ENCODE results near the gene BCL10. TPM values are rescaled to one million over a fixed set of nuclear protein-coding genes. Genes with fewer than 3 reads are reported as not detected.
A peak's percentile ranks its signal among the peaks of the same experiment; 100 is the strongest.

BCL10 gene
- total RNA-seq, 1 donor from 2014 or later = 24.9 TPM

DNA sequence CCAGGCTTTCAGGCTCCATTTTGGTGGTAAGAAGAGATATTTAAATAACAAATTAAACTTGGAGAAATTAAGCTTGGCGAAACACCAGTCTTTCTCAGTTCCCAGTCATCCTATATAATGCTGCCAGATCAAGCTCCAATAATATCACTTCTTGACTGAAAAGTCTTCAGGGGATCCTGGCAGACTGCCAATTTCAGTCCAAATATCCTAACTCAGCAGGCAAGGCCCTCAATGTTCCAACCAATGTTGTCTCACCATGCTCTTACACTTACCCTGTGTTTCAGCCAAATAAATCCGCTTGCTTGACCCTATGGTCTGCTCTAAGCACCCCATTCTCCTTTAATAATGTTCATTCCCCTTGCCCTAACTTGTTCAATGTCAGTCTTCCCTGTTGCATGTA is 39.9 kb upstream of the BCL10 start:
- no peak for DNase-seq (ENCODE audit: low spot score)
- Mint-ChIP-seq H3K36me3 (ENCODE audit: low read depth) (peaks cover 34% of the 10 kb centered on the region), H3K27ac (ENCODE audit: unreplicated experiment) (peak overlapping the region; percentile 47), H3K9me3 (ENCODE audit: low read depth) (no peaks in the 10 kb centered on the region), H3K4me1 (ENCODE audit: low read depth) (peaks cover 96% of the 10 kb centered on the region), H3K27me3 (ENCODE audit: low read depth) (no peaks in the 10 kb centered on the region), H3K4me3 (ENCODE audit: unreplicated experiment) (no peak overlapping the region)
- TF ChIP-seq, protein P1, sequence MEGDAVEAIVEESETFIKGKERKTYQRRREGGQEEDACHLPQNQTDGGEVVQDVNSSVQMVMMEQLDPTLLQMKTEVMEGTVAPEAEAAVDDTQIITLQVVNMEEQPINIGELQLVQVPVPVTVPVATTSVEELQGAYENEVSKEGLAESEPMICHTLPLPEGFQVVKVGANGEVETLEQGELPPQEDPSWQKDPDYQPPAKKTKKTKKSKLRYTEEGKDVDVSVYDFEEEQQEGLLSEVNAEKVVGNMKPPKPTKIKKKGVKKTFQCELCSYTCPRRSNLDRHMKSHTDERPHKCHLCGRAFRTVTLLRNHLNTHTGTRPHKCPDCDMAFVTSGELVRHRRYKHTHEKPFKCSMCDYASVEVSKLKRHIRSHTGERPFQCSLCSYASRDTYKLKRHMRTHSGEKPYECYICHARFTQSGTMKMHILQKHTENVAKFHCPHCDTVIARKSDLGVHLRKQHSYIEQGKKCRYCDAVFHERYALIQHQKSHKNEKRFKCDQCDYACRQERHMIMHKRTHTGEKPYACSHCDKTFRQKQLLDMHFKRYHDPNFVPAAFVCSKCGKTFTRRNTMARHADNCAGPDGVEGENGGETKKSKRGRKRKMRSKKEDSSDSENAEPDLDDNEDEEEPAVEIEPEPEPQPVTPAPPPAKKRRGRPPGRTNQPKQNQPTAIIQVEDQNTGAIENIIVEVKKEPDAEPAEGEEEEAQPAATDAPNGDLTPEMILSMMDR (IDR thresholded peaks at IDR 0.05) = no peak

DNA sequence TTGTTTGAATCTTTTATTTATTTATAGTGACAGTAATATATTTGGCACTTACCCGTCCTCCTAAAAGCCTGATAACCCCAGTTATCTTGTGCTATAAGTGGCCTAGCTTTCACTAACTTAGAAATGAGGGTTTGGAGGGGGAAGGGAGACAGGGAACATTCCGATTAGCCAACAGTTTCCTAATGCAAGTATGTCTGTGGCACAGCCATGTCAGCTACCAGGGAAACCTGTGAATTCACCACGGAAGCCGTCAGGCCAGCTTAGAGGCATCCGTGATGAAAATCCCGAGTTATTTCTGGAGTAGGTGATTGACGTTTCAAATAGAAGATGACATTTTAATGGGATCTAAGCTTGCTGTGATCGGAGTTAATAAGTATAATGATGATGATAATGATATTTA is 39.4 kb upstream of the BCL10 start:
- peaks cover 91% of the 10 kb centered on the region for H3K4me1 Mint-ChIP-seq (ENCODE audit: low read depth)
- H3K27ac Mint-ChIP-seq (ENCODE audit: unreplicated experiment) = peak overlapping the region; percentile 47
- no peaks in the 10 kb centered on the region for H3K27me3 Mint-ChIP-seq (ENCODE audit: low read depth)
- DNase-seq (ENCODE audit: low spot score) = no peak
- no peaks in the 10 kb centered on the region for H3K9me3 Mint-ChIP-seq (ENCODE audit: low read depth)
- H3K36me3 Mint-ChIP-seq (ENCODE audit: low read depth) = peaks cover 32% of the 10 kb centered on the region
- no peak overlapping the region for H3K4me3 Mint-ChIP-seq (ENCODE audit: unreplicated experiment)
- TF ChIP-seq, protein P1 (IDR thresholded peaks at IDR 0.05) = no peak

DNA sequence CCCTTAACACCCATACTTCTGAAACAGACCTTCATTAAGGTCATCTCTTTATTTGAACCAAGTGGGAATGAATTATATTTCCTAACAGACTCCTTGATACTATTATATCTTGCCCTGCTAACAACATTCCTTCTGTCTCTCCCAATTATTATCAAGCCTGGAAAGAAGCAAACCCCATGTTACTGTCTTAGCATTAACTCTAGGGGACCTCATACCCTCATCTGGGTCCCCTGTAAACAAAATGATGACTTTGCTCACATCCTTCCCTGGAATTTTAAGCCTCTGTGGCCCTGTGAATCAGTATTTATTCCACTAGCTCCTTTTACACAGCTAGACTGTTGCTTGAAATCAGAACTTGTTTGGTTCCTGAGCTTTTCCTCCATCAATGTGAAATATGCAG is 38.3 kb upstream of the BCL10 start:
- peak overlapping the region; percentile 82 for H3K27ac Mint-ChIP-seq (ENCODE audit: unreplicated experiment)
- H3K36me3 Mint-ChIP-seq (ENCODE audit: low read depth) = peaks cover 22% of the 10 kb centered on the region
- no peak overlapping the region for H3K4me3 Mint-ChIP-seq (ENCODE audit: unreplicated experiment)
- H3K9me3 Mint-ChIP-seq (ENCODE audit: low read depth) = no peaks in the 10 kb centered on the region
- no peak for DNase-seq (ENCODE audit: low spot score)
- no peaks in the 10 kb centered on the region for H3K27me3 Mint-ChIP-seq (ENCODE audit: low read depth)
- TF ChIP-seq, protein P1 (IDR thresholded peaks at IDR 0.05) = peak; percentile 47
- peaks cover 83% of the 10 kb centered on the region for H3K4me1 Mint-ChIP-seq (ENCODE audit: low read depth)

DNA sequence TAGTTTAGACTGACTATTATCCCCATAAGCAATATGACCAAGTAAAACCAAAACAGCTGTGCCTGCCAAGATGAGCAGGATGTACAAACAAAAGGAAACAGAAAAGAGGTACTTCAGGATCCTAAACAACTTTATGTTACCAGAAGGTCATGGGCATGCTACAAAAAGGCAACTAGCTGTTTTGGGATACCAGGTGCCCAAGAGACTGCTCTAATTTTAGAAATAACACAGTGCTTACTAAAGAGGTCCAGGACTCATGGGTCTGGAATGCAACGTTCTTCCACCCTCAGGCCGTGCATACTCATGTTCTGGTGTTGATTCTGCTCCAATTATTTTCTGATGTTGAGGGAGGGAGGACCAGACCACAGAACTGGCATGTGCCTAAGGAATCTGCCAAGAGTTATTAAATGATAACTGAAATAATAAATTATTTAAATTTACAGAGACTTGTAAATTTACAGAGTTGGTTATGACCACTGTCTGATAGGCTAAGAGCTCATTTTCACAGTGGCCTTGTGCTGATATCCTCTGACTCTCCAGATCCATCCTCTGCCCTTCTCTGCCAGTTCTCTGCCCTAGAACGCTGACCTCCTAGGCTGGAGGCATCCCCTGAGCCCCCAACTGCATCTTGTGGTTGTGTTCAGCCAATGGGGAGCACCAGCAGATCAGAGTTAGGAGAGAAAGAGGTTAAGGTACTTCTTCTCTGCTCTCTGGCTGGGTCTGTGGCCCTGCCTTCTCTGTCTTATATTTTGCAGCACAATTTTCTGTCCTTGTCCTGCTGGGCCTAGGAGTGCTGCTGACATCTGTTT is 37.7 kb upstream of the BCL10 start:
- H3K4me3 Mint-ChIP-seq (ENCODE audit: unreplicated experiment) = no peak overlapping the region
- TF ChIP-seq, protein P1 (IDR thresholded peaks at IDR 0.05) = no peak
- no peak for DNase-seq (ENCODE audit: low spot score)
- H3K9me3 Mint-ChIP-seq (ENCODE audit: low read depth) = no peaks in the 10 kb centered on the region
- H3K36me3 Mint-ChIP-seq (ENCODE audit: low read depth) = peaks cover 18% of the 10 kb centered on the region
- H3K4me1 Mint-ChIP-seq (ENCODE audit: low read depth) = peaks cover 80% of the 10 kb centered on the region
- peak overlapping the region; percentile 82 for H3K27ac Mint-ChIP-seq (ENCODE audit: unreplicated experiment)
- no peaks in the 10 kb centered on the region for H3K27me3 Mint-ChIP-seq (ENCODE audit: low read depth)

DNA sequence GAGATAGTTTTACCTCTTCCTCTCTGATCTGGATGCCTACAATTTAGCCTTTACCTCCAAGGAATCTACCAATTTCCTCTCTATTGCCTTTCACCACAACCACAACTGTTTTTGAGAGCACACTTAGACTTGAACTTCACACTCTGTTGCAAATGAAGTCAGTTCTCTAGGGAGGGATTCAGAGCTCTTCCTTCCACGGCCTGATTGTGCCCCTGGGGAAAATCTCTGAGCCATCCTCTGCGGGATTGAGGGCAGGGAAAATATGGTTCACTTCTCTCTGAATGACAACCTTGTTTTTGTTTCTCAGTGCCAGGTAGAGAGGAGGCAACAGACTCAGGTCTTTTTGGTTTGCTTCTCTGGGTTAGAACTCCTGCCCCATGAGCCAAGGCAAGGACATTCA is 35.4 kb upstream of the BCL10 start:
- Mint-ChIP-seq H3K4me1 (ENCODE audit: low read depth) (peaks cover 71% of the 10 kb centered on the region), H3K36me3 (ENCODE audit: low read depth) (peaks cover 6% of the 10 kb centered on the region), H3K4me3 (ENCODE audit: unreplicated experiment) (no peak overlapping the region), H3K9me3 (ENCODE audit: low read depth) (no peaks in the 10 kb centered on the region), H3K27me3 (ENCODE audit: low read depth) (no peaks in the 10 kb centered on the region), H3K27ac (ENCODE audit: unreplicated experiment) (peak overlapping the region; percentile 63)
- no peak for DNase-seq (ENCODE audit: low spot score)
- TF ChIP-seq, protein P1 (IDR thresholded peaks at IDR 0.05) = no peak

Measured in chondrocyte (in vitro differentiated cells).